Stomach (tissue), 9 donors: ENCODE results near the gene RNF208. TPM values are rescaled to one million over a fixed set of nuclear protein-coding genes. Genes with fewer than 3 reads are reported as not detected.

Source experiments
- DNase-seq, 2 donors: peaks; one replicate each; pipeline versions ENCODE4 v3.0.0 to v3.0.0-alpha.2; 2013 to 2019
- H3K27ac ChIP-seq, 5 donors: fragments of 200-600 bp in 4 of 5; sonication (generic) in 4 of 5; one replicate each; pipeline ENCODE4 v1.5.1; 2013 to 2019; ENCODE audit warnings: mild to moderate bottlenecking in 1 of 5, moderate library complexity in 1 of 5
- H3K27me3 ChIP-seq, 3 donors: fragments of 200-600 bp; sonication (generic); one replicate each; pipeline ENCODE4 v1.5.1; 2017 to 2019; ENCODE audit warnings: mixed run types in 1 of 3
- H3K36me3 ChIP-seq, 4 donors: fragments of 200-600 bp; sonication (generic); 1 replicate in 3 of 4; 2 replicates in 1 of 4; pipeline ENCODE4 v1.5.1; 2016 to 2019
- H3K4me1 ChIP-seq, 4 donors: fragments of 200-600 bp; sonication (generic); one replicate each; pipeline ENCODE4 v1.5.1; 2016 to 2019
- H3K4me3 ChIP-seq, 4 donors: fragments of 200-600 bp; sonication (generic) in 3 of 4; one replicate each; pipeline ENCODE4 v1.5.1; 2016 to 2019; ENCODE audit warnings: mild to moderate bottlenecking in 1 of 4
- H3K9me3 ChIP-seq, 4 donors: fragments of 200-600 bp; sonication (generic); one replicate each; pipeline ENCODE4 v1.5.1; 2016 to 2019
- EP300 ChIP-seq: sonication (generic); formaldehyde crosslinking; IDR thresholded peaks from one replicate; pipeline ENCODE4 v1.6.1; 2017; ENCODE audit warnings: antibody characterized with exemption
- POLR2A ChIP-seq, 4 donors: fragments of 450-650 bp; IDR thresholded peaks; one replicate each; pipeline ENCODE4 v1.6.1; 2016; ENCODE audit warnings: antibody characterized with exemption in 4 of 4, control low read depth in 2 of 4, mild to moderate bottlenecking in 1 of 4, moderate library complexity in 1 of 4
- POLR2AphosphoS5 ChIP-seq, 3 donors: sonication (generic); formaldehyde crosslinking; IDR thresholded peaks; one replicate each; pipeline ENCODE4 v1.6.1; 2016; ENCODE audit warnings: antibody characterized with exemption in 3 of 3
- WGBS, 5 donors: extraction: QIAGEN DNeasy Blood & Tissue Kit in 3 of 5; methylation state at CpG; one replicate each; pipeline versions ENCODE4 v1.1.5 to v1.1.7; 2013 to 2018; 5-methylcytosine and 5-hydroxymethylcytosine counted together
- intact Hi-C: fragments of 100-400 bp; cut with DNase I; formaldehyde crosslinking; loops from one replicate; pipeline ENCODE4 v1.15.1; 2023; ENCODE audit warnings: low total_unique reads
- polyA plus RNA-seq, 3 donors: library from polyadenylated mRNA; stranded (reverse); fragments of 200-250 nt; gene quantifications; one replicate each; pipeline ENCODE4 v1.2.3, GENCODE V29; 2013
- total RNA-seq, 5 donors: library from RNA; depleted of rRNA; stranded (reverse); fragments of >200 nt; gene quantifications; one replicate each; pipeline versions ENCODE4 v1.1.0 to v1.2.3, GENCODE V29; 2014 to 2016
- TF ChIP-seq, protein P1 (sequence below), 7 experiments: fragments of 450-650 bp in 4 of 7; fragments of 200-600 bp in 3 of 7; sonication (generic) in 3 of 7; IDR thresholded peaks; one replicate each; pipeline ENCODE4 v1.5.1; 2016 to 2019; ENCODE audit warnings: antibody characterized with exemption in 7 of 7, control low read depth in 2 of 7, mild to moderate bottlenecking in 1 of 7
- donor health status: healthy with polysubstance abuse.
- donor health status: Bipolar disorder and iron deficiency.
- donor health status: healthy.

Gene RNF208
- total and polyA plus RNA-seq, 8 donors: 0.45 to 18.7 (median 11.8) TPM; not detected in 1

DNA sequence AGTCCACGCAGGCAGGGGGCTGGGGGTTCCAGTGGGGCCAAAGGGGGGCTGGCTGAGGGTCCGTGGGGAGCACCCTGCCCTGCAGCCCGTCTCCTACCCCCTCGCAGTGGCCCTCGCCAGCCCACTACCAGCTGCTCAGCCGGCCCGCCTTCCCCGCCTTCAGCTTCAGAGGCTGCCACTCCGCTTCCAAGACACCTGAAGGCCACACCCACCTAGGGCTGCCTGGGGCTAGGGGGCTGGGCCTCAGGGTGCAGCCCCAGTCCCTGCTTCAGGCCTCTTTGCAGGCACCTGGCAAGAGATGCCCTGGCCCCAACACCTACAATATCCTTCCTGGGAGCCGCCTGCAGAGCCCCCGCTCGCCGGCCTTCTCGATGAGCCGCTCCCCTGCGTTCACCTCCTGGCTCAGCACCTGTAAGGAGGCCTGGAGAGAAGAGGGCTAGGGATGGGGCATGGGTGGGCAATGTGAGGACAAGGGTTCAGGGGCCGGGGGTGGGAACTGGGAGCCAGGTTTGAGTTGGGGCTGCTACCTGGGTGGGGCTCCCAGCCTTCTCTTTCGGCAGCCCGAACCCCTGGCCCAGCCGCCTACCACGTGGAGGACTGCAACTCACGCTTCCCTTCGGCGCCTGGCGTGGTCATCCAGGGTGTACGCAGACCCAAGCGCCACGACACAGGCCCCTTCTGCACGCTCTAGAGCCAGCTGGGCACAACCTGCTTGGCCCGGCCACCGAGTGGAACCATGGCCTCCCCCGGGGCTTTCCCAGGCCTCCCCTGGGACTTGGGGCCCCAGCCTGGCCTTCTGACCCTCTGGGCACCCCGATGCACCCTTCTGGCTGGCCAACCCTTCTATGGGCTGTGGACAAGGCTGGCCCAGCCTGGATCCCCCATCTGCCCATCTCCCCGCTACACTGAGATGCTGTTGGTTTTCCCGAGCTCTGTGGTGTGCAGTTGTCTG is 30.8 kb upstream of the RNF208 start:
- TF ChIP-seq POLR2A (IDR thresholded peaks at IDR 0.05): no peak
- TF ChIP-seq POLR2AphosphoS5 (IDR thresholded peaks at IDR 0.05): no peak
- TF ChIP-seq, protein P1, sequence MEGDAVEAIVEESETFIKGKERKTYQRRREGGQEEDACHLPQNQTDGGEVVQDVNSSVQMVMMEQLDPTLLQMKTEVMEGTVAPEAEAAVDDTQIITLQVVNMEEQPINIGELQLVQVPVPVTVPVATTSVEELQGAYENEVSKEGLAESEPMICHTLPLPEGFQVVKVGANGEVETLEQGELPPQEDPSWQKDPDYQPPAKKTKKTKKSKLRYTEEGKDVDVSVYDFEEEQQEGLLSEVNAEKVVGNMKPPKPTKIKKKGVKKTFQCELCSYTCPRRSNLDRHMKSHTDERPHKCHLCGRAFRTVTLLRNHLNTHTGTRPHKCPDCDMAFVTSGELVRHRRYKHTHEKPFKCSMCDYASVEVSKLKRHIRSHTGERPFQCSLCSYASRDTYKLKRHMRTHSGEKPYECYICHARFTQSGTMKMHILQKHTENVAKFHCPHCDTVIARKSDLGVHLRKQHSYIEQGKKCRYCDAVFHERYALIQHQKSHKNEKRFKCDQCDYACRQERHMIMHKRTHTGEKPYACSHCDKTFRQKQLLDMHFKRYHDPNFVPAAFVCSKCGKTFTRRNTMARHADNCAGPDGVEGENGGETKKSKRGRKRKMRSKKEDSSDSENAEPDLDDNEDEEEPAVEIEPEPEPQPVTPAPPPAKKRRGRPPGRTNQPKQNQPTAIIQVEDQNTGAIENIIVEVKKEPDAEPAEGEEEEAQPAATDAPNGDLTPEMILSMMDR (IDR thresholded peaks at IDR 0.05): no peak
- WGBS, 5 donors: 72 to 97% (median 77%) methylated on average over 11 to 35 of the region's 35 CpGs
- peaks cover 0 to 16% (median 11%) of the 10 kb centered on the region in 4 donors for H3K36me3 ChIP-seq
- peak in 1 of 2 donors; percentile 80 for DNase-seq
- no peak overlapping the region for H3K27ac ChIP-seq
- peaks cover 22 to 46% (median 38%) of the 10 kb centered on the region in 4 donors for H3K4me1 ChIP-seq
- no peaks in the 10 kb centered on the region for H3K9me3 ChIP-seq
- intact Hi-C loops: no loop called here
- no peaks in the 10 kb centered on the region for H3K27me3 ChIP-seq
- H3K4me3 ChIP-seq: no peak overlapping the region

DNA sequence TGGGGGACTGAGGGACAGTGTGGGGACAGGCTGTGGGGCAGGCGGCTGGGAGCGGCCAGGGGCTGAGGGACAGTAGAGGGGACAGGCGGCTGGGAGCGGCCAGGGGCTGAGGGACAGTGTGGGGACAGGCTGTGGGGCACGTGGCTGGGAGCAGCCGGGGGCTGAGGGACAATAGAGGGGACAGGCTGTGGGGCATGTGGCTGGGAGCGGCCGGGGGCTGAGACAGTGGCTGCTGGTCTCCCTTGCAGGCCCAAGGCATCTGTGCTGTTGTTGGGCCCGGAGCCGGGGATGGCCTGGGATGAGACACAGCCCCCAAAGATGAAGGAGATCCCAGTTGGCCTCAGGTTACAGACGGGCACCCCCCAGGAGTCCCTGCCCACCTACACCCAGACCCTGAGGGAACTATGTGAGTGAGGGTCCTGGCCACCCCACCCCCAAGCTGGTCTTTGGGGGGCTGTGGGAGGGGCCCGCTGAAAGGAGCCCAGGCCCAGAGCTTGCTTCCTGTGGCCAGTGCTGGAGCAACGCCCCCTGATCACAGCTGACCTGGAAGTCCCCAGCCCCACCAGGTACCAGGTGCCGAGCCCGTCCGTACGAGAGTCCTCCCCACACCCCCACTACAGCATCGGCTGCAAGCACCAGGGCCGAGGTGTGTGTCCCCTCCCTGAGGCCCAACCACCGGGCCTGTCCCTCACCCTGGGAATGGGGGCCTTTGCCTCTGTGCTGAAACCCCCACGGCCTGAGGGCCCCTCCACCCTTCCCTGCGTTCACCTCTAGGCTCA is 29.6 kb upstream of the RNF208 start:
- intact Hi-C loops: no loop called here
- no peaks in the 10 kb centered on the region for H3K27me3 ChIP-seq
- H3K36me3 ChIP-seq: peaks cover 0 to 5% (median 3%) of the 10 kb centered on the region in 4 donors
- H3K4me3 ChIP-seq: no peak overlapping the region
- DNase-seq: no peak
- H3K4me1 ChIP-seq: peaks cover 19 to 35% (median 33%) of the 10 kb centered on the region in 4 donors
- H3K27ac ChIP-seq: no peak overlapping the region
- no peaks in the 10 kb centered on the region for H3K9me3 ChIP-seq
- TF ChIP-seq POLR2AphosphoS5 (IDR thresholded peaks at IDR 0.05) (no peak), EP300 (no peak), POLR2A (IDR thresholded peaks at IDR 0.05) (no peak)
- TF ChIP-seq, protein P1 (IDR thresholded peaks at IDR 0.05): no peak
- 85 to 95% (median 87%) methylated on average over 8 to 22 of the region's 22 CpGs for WGBS, 5 donors

DNA sequence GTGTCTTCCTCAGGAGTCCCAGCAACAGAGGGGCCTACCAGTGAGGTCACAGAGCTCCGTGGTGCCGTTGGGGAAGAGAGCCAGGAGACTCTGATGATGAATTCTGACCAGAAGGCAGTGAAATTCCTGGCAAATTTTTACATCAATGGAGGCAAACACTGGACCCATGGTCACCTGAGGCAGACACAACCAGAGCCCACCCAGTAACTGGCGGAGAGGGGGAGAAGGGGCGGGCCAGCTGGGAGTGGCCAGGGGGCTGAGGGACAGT is 29.1 kb upstream of the RNF208 start, which contains the start of gene STPG3:
STPG3 (plus strand) TSS at position 93 of the 268 bp plus-strand sequence; CDS start at position 94, 1 bp downstream.
- no peak within 1 kb of the TSS for H3K4me3 ChIP-seq
- no peak within 1 kb of the TSS for H3K27ac ChIP-seq
- WGBS, 5 donors: 56 to 77% (median 66%) methylated on average over 4 of the region's 4 CpGs
- no peaks in the 10 kb centered on the region for H3K27me3 ChIP-seq
- intact Hi-C loops: no loop called here
- no peaks in the 10 kb centered on the region for H3K36me3 ChIP-seq
- no peak for TF ChIP-seq POLR2A (IDR thresholded peaks at IDR 0.05)
- no peak for TF ChIP-seq EP300
- TF ChIP-seq, protein P1 (IDR thresholded peaks at IDR 0.05): no peak
- no peak for TF ChIP-seq POLR2AphosphoS5 (IDR thresholded peaks at IDR 0.05)
- peaks cover 13 to 29% (median 27%) of the 10 kb centered on the region in 4 donors for H3K4me1 ChIP-seq
- DNase-seq: no peak
- H3K9me3 ChIP-seq: no peaks in the 10 kb centered on the region

DNA sequence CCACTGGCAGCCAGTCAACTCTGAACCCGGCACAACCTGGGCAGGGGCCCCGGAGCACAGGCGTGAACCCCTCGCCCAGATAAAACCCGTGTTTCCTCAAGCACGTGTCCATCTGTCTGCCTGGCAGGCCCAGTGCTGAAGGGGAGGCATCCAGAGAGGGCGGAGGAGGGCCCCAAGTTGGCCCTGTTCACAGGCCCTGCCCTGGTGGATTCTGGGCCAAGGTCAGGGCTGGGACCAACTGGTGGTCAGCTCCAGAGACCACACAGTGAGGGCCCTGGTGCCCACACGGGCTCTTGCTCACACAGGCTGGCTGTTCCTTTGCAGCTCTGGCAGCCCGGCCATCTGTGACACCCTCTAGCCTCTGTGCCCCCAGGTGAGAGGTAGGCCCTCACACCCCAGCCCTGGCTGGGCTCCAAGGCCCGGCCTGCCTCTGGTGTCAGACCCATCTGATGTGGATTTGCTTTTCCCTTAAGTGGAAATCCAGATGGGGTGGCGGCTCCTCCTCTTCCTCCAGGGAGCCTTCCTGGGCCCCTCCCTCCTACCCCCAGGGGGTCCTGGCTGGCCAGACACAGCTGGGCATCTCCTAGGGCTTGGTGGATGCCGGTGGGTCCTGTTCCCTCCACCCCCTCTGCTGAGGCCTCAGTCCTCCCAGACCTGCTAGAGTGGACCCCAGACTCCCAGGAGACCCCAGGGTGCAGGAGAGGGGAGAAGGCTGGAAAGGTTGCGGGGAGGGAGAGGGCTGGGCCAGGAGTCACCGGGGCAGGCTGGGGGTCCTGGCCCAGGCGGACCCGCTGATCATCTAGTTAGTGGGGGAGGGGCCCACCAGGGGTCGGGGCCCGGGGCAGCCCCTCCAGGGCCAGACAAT is 28.5 kb upstream of the RNF208 start:
- H3K9me3 ChIP-seq: no peaks in the 10 kb centered on the region
- WGBS, 5 donors: 46 to 60% (median 55%) methylated on average over 12 to 17 of the region's 18 CpGs
- H3K27me3 ChIP-seq: no peaks in the 10 kb centered on the region
- H3K27ac ChIP-seq: no peak overlapping the region
- DNase-seq: no peak
- intact Hi-C loops: no loop called here
- peaks cover 9 to 24% (median 22%) of the 10 kb centered on the region in 4 donors for H3K4me1 ChIP-seq
- H3K36me3 ChIP-seq: no peaks in the 10 kb centered on the region
- no peak overlapping the region for H3K4me3 ChIP-seq
- TF ChIP-seq, protein P1 (IDR thresholded peaks at IDR 0.05): no peak
- TF ChIP-seq POLR2AphosphoS5 (IDR thresholded peaks at IDR 0.05) (no peak), EP300 (no peak), POLR2A (IDR thresholded peaks at IDR 0.05) (no peak)
